GM12878 (cell line): ENCODE results near the gene LRSAM1.

Experiments
- EZH2 ChIP-seq: IDR thresholded peaks from 2 replicates; pipeline ENCODE4 v1.6.1; 2012; ENCODE audit warnings: low read depth, mild to moderate bottlenecking, control low read depth, inconsistent platforms, low read length, borderline replicate concordance; ENCODE audit not compliant: control insufficient read depth
- KAT2A ChIP-seq: conservative IDR thresholded peaks from 2 replicates; pipeline ENCODE4 v1.6.1; 2011; ENCODE audit warnings: low read depth, low read length; ENCODE audit not compliant: control insufficient read depth
- NFXL1 ChIP-seq: fragments of 450-650 bp; IDR thresholded peaks from 2 replicates; pipeline ENCODE4 v1.6.1; 2017; ENCODE audit warnings: antibody characterized with exemption, mild to moderate bottlenecking, borderline replicate concordance
- TBL1XR1 ChIP-seq: IDR thresholded peaks from 2 replicates; pipeline ENCODE4 v1.6.1; 2012; ENCODE audit warnings: low read depth, low read length, improper control_type of control experiment
- YY1 ChIP-seq: IDR thresholded peaks from 2 replicates; pipeline ENCODE4 v1.6.1; 2011; ENCODE audit warnings: low read depth, mild to moderate bottlenecking, low read length
- ZNF274 ChIP-seq: IDR thresholded peaks from one replicate; pipeline ENCODE4 v1.8.0; 2011; ENCODE audit not compliant: insufficient read length, insufficient read depth
- TF ChIP-seq, protein P1 (sequence below), 3 experiments: IDR thresholded peaks in 2 of 3; conservative IDR thresholded peaks in 1 of 3; 2 replicates each; pipeline ENCODE4 v1.5.1; 2011; ENCODE audit warnings: low read depth in 3 of 3, low read length in 3 of 3, mild to moderate bottlenecking in 3 of 3, control low read depth in 2 of 3, moderate library complexity in 2 of 3, inconsistent platforms in 1 of 3, mixed read lengths in 1 of 3; ENCODE audit not compliant: control insufficient read depth in 2 of 3, insufficient read depth in 1 of 3; ENCODE audit errors: extremely low read depth in 1 of 3

DNA sequence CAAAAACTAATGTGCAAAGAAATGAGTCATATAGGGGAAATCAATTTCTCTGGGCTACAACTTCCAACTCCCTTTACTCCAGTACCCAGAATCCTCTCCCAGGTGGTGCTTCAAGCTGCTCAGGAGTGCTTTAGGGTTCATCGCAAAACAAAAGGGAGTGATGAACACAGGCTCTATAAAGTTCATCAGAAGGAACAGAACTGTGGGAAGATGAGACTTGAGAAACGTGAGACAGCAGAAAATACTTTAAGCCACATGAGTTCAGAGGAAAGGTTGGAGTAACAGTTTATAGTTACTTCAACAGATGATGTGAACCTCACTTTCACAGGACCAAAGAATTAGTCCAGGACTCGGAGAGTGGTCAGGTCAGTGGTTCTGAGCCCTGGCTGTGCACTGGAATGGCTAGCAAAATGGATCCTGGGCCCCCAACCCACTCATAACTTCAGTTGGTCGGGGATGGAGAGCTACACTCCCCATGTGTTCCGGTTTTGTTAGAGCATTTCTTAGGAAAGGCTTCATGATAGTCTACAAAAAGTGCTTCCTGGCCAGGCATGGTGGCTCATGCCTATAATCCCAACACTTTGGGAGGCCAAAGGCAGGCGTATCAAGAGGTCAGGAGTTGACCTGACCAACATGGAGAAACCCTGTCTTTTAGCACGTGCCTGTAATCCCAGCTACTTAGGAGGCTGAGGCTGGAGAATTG, 4.4 kb upstream of the LRSAM1 start:
- TF ChIP-seq EZH2 (no peak), ZNF274 (no peak), NFXL1 (no peak), TBL1XR1 (no peak), KAT2A (no peak), YY1 (no peak)
- TF ChIP-seq, protein P1, sequence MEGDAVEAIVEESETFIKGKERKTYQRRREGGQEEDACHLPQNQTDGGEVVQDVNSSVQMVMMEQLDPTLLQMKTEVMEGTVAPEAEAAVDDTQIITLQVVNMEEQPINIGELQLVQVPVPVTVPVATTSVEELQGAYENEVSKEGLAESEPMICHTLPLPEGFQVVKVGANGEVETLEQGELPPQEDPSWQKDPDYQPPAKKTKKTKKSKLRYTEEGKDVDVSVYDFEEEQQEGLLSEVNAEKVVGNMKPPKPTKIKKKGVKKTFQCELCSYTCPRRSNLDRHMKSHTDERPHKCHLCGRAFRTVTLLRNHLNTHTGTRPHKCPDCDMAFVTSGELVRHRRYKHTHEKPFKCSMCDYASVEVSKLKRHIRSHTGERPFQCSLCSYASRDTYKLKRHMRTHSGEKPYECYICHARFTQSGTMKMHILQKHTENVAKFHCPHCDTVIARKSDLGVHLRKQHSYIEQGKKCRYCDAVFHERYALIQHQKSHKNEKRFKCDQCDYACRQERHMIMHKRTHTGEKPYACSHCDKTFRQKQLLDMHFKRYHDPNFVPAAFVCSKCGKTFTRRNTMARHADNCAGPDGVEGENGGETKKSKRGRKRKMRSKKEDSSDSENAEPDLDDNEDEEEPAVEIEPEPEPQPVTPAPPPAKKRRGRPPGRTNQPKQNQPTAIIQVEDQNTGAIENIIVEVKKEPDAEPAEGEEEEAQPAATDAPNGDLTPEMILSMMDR (IDR thresholded peaks at IDR 0.05 in 2 of 3, conservative IDR thresholded peaks at IDR 0.05 in 1 of 3; ENCODE audit: control insufficient read depth in 2 of 3, extremely low read depth in 1 of 3, insufficient read depth in 1 of 3, low read depth in 3 of 3, low read length in 3 of 3): no peak
